Panc1 (cell line): ENCODE results near the gene FUT1. TPM values are rescaled to one million over a fixed set of nuclear protein-coding genes. Genes with fewer than 3 reads are reported as not detected.

Source experiments
- ATAC-seq: fragments of 200-7000 bp; cut with Tn5 transposase; 2 replicates; pipeline ENCODE4 v1.9.1; 2020; ENCODE audit warnings: mild to moderate bottlenecking, moderate library complexity
- BruUV-seq: library from RNA; stranded (reverse); fragments of 400-500 nt; replicated peaks from 2 replicates; lab custom pipeline; 2021; lab: Mats Ljungman, UMichigan
- CTCF ChIA-PET: fragments of 300-600 bp; sonication (Branson Sonifier 250); formaldehyde crosslinking; loops from one replicate; lab custom pipeline; 2022; ENCODE audit warnings: antibody characterized with exemption; lab: Charles Lee
- POLR2A ChIA-PET: fragments of 300-600 bp; sonication (Branson Sonifier 250); formaldehyde crosslinking; loops from one replicate; lab custom pipeline; 2022; ENCODE audit warnings: antibody characterized with exemption; lab: Charles Lee
- DNase-seq: peaks from one replicate; pipeline ENCODE4 v3.0.0-alpha.2; 2010; ENCODE audit warnings: low read depth, low spot score
- H3K27ac ChIP-seq: 2 replicates; pipeline ENCODE4 v1.5.1; 2011; ENCODE audit warnings: mild to moderate bottlenecking, low read length, inconsistent platforms
- H3K27me3 ChIP-seq: fragments of 200-500 bp; sonication (Bioruptor generic); 2 replicates; pipeline ENCODE4 v1.6.0; 2014; ENCODE audit warnings: low read length, inconsistent platforms; ENCODE audit not compliant: control insufficient read depth, insufficient read depth
- H3K36me3 ChIP-seq: fragments of 200-500 bp; sonication (Bioruptor generic); 2 replicates; pipeline ENCODE4 v1.5.1; 2014; ENCODE audit warnings: inconsistent platforms, mild to moderate bottlenecking, low read length, moderate library complexity; ENCODE audit not compliant: control insufficient read depth, insufficient read depth
- H3K4me1 ChIP-seq: 2 replicates; pipeline ENCODE4 v1.5.1; 2011; ENCODE audit warnings: inconsistent platforms, mild to moderate bottlenecking, low read length, moderate library complexity; ENCODE audit not compliant: control insufficient read depth, insufficient read depth
- H3K4me3 ChIP-seq, 2 experiments: 2 replicates each; pipeline ENCODE4 v1.5.1; 2011 to 2012; ENCODE audit warnings: low read depth in 2 of 2, low read length in 2 of 2, mild to moderate bottlenecking in 2 of 2, inconsistent platforms in 1 of 2, moderate library complexity in 1 of 2
- H3K9me3 ChIP-seq: fragments of 200-500 bp; sonication (Bioruptor generic); 2 replicates; pipeline ENCODE4 v1.5.1; 2014; ENCODE audit warnings: low read depth, mild to moderate bottlenecking, inconsistent platforms, low read length, moderate library complexity; ENCODE audit not compliant: control insufficient read depth, insufficient read depth
- POLR2AphosphoS5 ChIP-seq: IDR thresholded peaks from 2 replicates; pipeline ENCODE4 v1.6.1; 2012; ENCODE audit warnings: mild to moderate bottlenecking, low read depth, low read length, moderate library complexity
- SIN3A ChIP-seq: IDR thresholded peaks from 2 replicates; pipeline ENCODE4 v1.6.1; 2012; ENCODE audit warnings: low read depth, mild to moderate bottlenecking, low read length, moderate library complexity, borderline replicate concordance; ENCODE audit not compliant: insufficient read depth
- TCF7L2 ChIP-seq: IDR thresholded peaks from 2 replicates; pipeline ENCODE4 v1.6.1; 2011; ENCODE audit warnings: mild to moderate bottlenecking, low read depth, low read length, inconsistent platforms
- in situ Hi-C: cut with HindIII; loops from 2 replicates; pipeline ENCODE4 v1.10.0; 2016; ENCODE audit warnings: low sequenced_read_pairs, low pct_unique_long_range_greater_than_20kb
- intact Hi-C: fragments of 100-400 bp; cut with micrococcal nuclease; formaldehyde crosslinking; loops from one replicate; pipeline ENCODE4 v1.10.0; 2022; ENCODE audit not compliant: unreplicated experiment
- total RNA-seq: library from RNA; stranded (reverse); gene quantifications from one replicate; pipeline ENCODE4 v1.2.1, GENCODE V29; 2021; ENCODE audit not compliant: unreplicated experiment
- TF ChIP-seq, protein P1 (sequence below): fragments of 450-650 bp; IDR thresholded peaks from 2 replicates; pipeline ENCODE4 v1.5.1; 2017; ENCODE audit warnings: mild to moderate bottlenecking
- TF ChIP-seq, protein P2 (sequence below), 2 experiments: IDR thresholded peaks; 2 replicates each; pipeline ENCODE4 v1.6.1; 2011 to 2012; ENCODE audit warnings: low read depth in 2 of 2, control low read depth in 1 of 2, low read length in 1 of 2, mild to moderate bottlenecking in 1 of 2, moderate library complexity in 1 of 2; ENCODE audit not compliant: insufficient read depth in 1 of 2

FUT1 gene
- total RNA-seq, 1 experiment from 2014 or later: 0.13 TPM

DNA sequence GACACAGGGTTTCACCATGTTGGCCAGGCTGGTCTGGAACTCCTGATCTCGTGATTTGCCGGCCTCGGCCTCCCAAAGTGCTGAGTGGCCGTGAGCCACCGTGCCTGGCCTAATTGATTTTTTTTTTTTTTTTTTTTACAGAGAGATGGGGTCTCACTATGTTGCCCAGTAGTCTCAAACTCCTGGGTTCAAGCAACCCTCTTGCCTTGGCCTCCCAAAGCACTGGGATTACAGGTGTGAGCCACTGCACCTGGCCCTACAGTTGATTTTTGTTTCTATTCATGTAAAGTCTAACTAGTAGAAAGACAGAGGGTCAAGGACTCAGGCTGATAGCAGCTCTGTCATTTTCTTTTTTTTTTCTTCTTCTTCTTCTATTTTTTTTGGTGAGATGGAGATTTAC lies 24.7 kb upstream of the FUT1 start:
- intact Hi-C loops (no loop called here), in situ Hi-C loops (no loop called here)
- no peak overlapping the region for H3K4me3 ChIP-seq
- H3K4me1 ChIP-seq: no peaks in the 10 kb centered on the region
- no peak for DNase-seq
- no peaks in the 10 kb centered on the region for H3K27me3 ChIP-seq
- H3K27ac ChIP-seq: no peak overlapping the region
- TF ChIP-seq TCF7L2 (no peak), POLR2AphosphoS5 (no peak), SIN3A (no peak)
- TF ChIP-seq, protein P1, sequence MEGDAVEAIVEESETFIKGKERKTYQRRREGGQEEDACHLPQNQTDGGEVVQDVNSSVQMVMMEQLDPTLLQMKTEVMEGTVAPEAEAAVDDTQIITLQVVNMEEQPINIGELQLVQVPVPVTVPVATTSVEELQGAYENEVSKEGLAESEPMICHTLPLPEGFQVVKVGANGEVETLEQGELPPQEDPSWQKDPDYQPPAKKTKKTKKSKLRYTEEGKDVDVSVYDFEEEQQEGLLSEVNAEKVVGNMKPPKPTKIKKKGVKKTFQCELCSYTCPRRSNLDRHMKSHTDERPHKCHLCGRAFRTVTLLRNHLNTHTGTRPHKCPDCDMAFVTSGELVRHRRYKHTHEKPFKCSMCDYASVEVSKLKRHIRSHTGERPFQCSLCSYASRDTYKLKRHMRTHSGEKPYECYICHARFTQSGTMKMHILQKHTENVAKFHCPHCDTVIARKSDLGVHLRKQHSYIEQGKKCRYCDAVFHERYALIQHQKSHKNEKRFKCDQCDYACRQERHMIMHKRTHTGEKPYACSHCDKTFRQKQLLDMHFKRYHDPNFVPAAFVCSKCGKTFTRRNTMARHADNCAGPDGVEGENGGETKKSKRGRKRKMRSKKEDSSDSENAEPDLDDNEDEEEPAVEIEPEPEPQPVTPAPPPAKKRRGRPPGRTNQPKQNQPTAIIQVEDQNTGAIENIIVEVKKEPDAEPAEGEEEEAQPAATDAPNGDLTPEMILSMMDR: no peak
- TF ChIP-seq, protein P2, sequence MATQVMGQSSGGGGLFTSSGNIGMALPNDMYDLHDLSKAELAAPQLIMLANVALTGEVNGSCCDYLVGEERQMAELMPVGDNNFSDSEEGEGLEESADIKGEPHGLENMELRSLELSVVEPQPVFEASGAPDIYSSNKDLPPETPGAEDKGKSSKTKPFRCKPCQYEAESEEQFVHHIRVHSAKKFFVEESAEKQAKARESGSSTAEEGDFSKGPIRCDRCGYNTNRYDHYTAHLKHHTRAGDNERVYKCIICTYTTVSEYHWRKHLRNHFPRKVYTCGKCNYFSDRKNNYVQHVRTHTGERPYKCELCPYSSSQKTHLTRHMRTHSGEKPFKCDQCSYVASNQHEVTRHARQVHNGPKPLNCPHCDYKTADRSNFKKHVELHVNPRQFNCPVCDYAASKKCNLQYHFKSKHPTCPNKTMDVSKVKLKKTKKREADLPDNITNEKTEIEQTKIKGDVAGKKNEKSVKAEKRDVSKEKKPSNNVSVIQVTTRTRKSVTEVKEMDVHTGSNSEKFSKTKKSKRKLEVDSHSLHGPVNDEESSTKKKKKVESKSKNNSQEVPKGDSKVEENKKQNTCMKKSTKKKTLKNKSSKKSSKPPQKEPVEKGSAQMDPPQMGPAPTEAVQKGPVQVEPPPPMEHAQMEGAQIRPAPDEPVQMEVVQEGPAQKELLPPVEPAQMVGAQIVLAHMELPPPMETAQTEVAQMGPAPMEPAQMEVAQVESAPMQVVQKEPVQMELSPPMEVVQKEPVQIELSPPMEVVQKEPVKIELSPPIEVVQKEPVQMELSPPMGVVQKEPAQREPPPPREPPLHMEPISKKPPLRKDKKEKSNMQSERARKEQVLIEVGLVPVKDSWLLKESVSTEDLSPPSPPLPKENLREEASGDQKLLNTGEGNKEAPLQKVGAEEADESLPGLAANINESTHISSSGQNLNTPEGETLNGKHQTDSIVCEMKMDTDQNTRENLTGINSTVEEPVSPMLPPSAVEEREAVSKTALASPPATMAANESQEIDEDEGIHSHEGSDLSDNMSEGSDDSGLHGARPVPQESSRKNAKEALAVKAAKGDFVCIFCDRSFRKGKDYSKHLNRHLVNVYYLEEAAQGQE (IDR thresholded peaks at IDR 0.05; ENCODE audit: insufficient read depth in 1 of 2, low read depth in 2 of 2, low read length in 1 of 2): no peak
- BruUV-seq: no TSS peak
- no peaks in the 10 kb centered on the region for H3K36me3 ChIP-seq
- ChIA-PET CTCF (no interaction called here), POLR2A (no interaction called here)
- no peak for ATAC-seq
- no peaks in the 10 kb centered on the region for H3K9me3 ChIP-seq

DNA sequence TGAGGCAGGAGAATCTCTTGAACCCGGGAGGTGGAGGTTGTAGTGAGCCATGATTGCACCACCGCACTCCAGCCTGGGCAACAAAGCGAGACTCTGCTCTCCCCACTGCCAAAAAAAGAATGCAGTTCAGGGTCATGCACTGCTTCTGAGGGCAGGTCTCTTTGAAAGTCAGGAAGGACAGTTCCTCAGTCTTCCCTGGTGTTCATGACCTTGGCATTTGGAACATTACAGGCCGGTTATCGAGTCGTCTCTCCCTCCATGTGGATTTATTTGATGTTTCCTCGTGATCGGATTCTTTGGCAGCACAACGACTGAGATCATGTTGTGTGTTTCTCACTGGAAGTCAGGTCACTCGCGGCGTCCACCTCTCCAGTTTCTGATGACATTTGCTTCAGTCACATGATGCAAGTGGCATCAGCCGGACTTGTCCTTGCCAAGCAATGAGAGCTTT lies 20.1 kb upstream of the FUT1 start:
- DNase-seq (no peak), ATAC-seq (no peak)
- Histone ChIP-seq H3K4me1 (no peaks in the 10 kb centered on the region), H3K4me3 (no peak overlapping the region), H3K9me3 (no peaks in the 10 kb centered on the region), H3K27me3 (no peaks in the 10 kb centered on the region), H3K27ac (no peak overlapping the region), H3K36me3 (no peaks in the 10 kb centered on the region)
- TF ChIP-seq, protein P1: no peak
- TF ChIP-seq, protein P2 (IDR thresholded peaks at IDR 0.05; ENCODE audit: insufficient read depth in 1 of 2, low read depth in 2 of 2, low read length in 1 of 2): no peak
- TF ChIP-seq TCF7L2: no peak
- no peak for TF ChIP-seq SIN3A
- no peak for TF ChIP-seq POLR2AphosphoS5
- CTCF ChIA-PET: interaction anchor here (0.6 kb wide), 1 partner anchor 16 kb away, joined by 5 read pairs; no protein-coding TSS in a partner anchor
- no TSS peak for BruUV-seq
- POLR2A ChIA-PET: no interaction called here
- in situ Hi-C loops (no loop called here), intact Hi-C loops (no loop called here)
